K562 (cell line): ENCODE results near the gene MMP2. TPM values are rescaled to one million over a fixed set of nuclear protein-coding genes. Genes with fewer than 3 reads are reported as not detected.

Experiments
- ATAC-seq: fragments of 200-7000 bp; cut with Tn5 transposase; 3 replicates; pipeline ENCODE4 v1.9.1; 2020; ENCODE audit warnings: moderate library complexity
- BruUV-seq: library from RNA; stranded (reverse); fragments of 400-500 nt; replicated peaks from 2 replicates; lab custom pipeline; 2021; lab: Mats Ljungman, UMichigan
- CTCF ChIA-PET: fragments of 300-600 bp; formaldehyde crosslinking; extraction: SDS; loops from one replicate; lab custom pipeline; 2021; ENCODE audit warnings: low intra/inter-chr PET ratio; lab: Yijun Ruan, JAX
- POLR2A ChIA-PET: fragments of 300-600, 350-650 bp; sonication (Branson Sonifier 250); formaldehyde crosslinking; extraction: SDS; loops from one replicate; lab custom pipeline; 2021; ENCODE audit warnings: antibody characterized with exemption, inconsistent platforms; lab: Yijun Ruan, JAX
- DNase-seq, 4 experiments: peaks; one replicate each; pipeline versions ENCODE4 v3.0.0 to v3.0.0-alpha.2; 2011 to 2018; ENCODE audit warnings: low spot score in 3 of 4, mixed read lengths in 3 of 4; ENCODE audit errors: extremely low read depth in 1 of 4
- FAIRE-seq: peaks from 2 replicates; lab custom pipeline; 2011; peaks lifted over from hg19 to GRCh38; lab: Jason Lieb, UNC
- H2AFZ ChIP-seq: 2 replicates; pipeline ENCODE4 v1.6.0; 2011; ENCODE audit warnings: low read depth, low read length, control low read depth, inconsistent platforms
- H3K27ac ChIP-seq: fragments of 200-600 bp; 3 replicates; pipeline ENCODE4 v1.8.0; 2011; ENCODE audit warnings: low read depth, mild to moderate bottlenecking, control low read depth, inconsistent platforms, low read length, moderate library complexity, mixed read lengths; ENCODE audit errors: extremely low read depth
- H3K27me3 ChIP-seq, 2 experiments: fragments of 300-600 bp in 1 of 2; 2 replicates in 1 of 2; 3 replicates in 1 of 2; pipeline versions ENCODE4 v1.6.0 to v1.8.0; 2011; ENCODE audit warnings: inconsistent platforms in 2 of 2, low read length in 2 of 2, mild to moderate bottlenecking in 1 of 2, mixed read lengths in 1 of 2, moderate library complexity in 1 of 2; ENCODE audit not compliant: control insufficient read depth in 2 of 2, insufficient read depth in 2 of 2
- H3K36me3 ChIP-seq: fragments of 300-600 bp; 3 replicates; pipeline ENCODE4 v1.8.0; 2011; ENCODE audit warnings: mild to moderate bottlenecking, low read length, inconsistent platforms; ENCODE audit not compliant: control insufficient read depth, insufficient read depth
- H3K4me1 ChIP-seq, 2 experiments: fragments of 200-600 bp in 1 of 2; replicated peaks in 1 of 2; 2 replicates in 1 of 2; 3 replicates in 1 of 2; pipeline versions ENCODE4 v1.5.1 to v1.8.0; 2011; ENCODE audit warnings: inconsistent platforms in 2 of 2, low read length in 2 of 2, mild to moderate bottlenecking in 1 of 2, mixed read lengths in 1 of 2, moderate library complexity in 1 of 2; ENCODE audit not compliant: control insufficient read depth in 2 of 2, insufficient read depth in 2 of 2
- H3K4me2 ChIP-seq: 2 replicates; pipeline ENCODE4 v1.6.1; 2011; ENCODE audit warnings: low read length, control low read depth, inconsistent platforms, mixed read lengths; ENCODE audit not compliant: insufficient read depth
- H3K4me3 ChIP-seq: fragments of 200-600 bp; sonication (generic), shearing (Covaris generic); 2 replicates; pipeline ENCODE4 v1.5.1; 2016; ENCODE audit warnings: control low read depth, inconsistent platforms
- H3K79me2 ChIP-seq: fragments of 200-600 bp; 3 replicates; pipeline ENCODE4 v1.8.0; 2011; ENCODE audit warnings: low read length, inconsistent platforms; ENCODE audit not compliant: control insufficient read depth, insufficient read depth
- H3K9ac ChIP-seq, 2 experiments: 2 replicates each; pipeline versions ENCODE4 v1.6.0 to v1.6.1; 2011; ENCODE audit warnings: low read depth in 2 of 2, low read length in 2 of 2, control low read depth in 1 of 2, inconsistent platforms in 1 of 2, mild to moderate bottlenecking in 1 of 2, mixed read lengths in 1 of 2; ENCODE audit not compliant: insufficient read depth in 1 of 2
- H3K9me1 ChIP-seq: one replicate; pipeline ENCODE4 v1.6.0; 2011; ENCODE audit warnings: inconsistent platforms, mild to moderate bottlenecking, low read length, moderate library complexity; ENCODE audit not compliant: control insufficient read depth, insufficient read depth
- H3K9me3 ChIP-seq: replicated peaks from 2 replicates; pipeline ENCODE4 v1.5.1; 2011; ENCODE audit warnings: low read depth, low read length, inconsistent platforms; ENCODE audit not compliant: control insufficient read depth, insufficient read depth
- H4K20me1 ChIP-seq: replicated peaks from 2 replicates; pipeline ENCODE4 v1.6.1; 2011; ENCODE audit warnings: low read length, inconsistent platforms, mixed read lengths; ENCODE audit not compliant: control insufficient read depth, insufficient read depth
- CAMTA2 ChIP-seq: fragments of 250-450 bp; sonication (Bioruptor Pico); conservative IDR thresholded peaks from 2 replicates; pipeline ENCODE4 v1.5.1; 2022
- RFX5 ChIP-seq: IDR thresholded peaks from 2 replicates; pipeline ENCODE4 v1.6.1; 2011; ENCODE audit warnings: low read depth, mild to moderate bottlenecking, improper control_type of control experiment, low read length
- ZNF384 ChIP-seq: IDR thresholded peaks from 2 replicates; pipeline ENCODE4 v1.6.1; 2012; ENCODE audit warnings: low read depth, low read length, improper control_type of control experiment
- WGBS: fragments of 100-300 bp; shearing (Covaris generic); methylation state at CpG from one replicate; pipeline ENCODE4 v1.1.6; 2016; ENCODE audit warnings: low coverage, mixed read lengths; ENCODE audit not compliant: insufficient coverage; ENCODE audit errors: missing lambda C conversion rate; 5-methylcytosine and 5-hydroxymethylcytosine counted together
- in situ Hi-C: fragments of 300-500 bp; cut with MboI; formaldehyde crosslinking; loops from 4 replicates; pipeline ENCODE4 v1.15.0; 2018; ENCODE audit warnings: inconsistent platforms, mixed read lengths
- intact Hi-C: fragments of 100-400 bp; cut with micrococcal nuclease; formaldehyde crosslinking; loops from 2 replicates; pipeline ENCODE4 v1.14.2; 2022
- polyA plus RNA-seq, 8 experiments: library from polyadenylated mRNA; depleted of rRNA in 4 of 8; stranded (reverse) in 5 of 8; unstranded in 3 of 8; fragments of >200 nt; fragmentation: Nextera tagmentation in 2 of 8; fragmentation: Illumina TruSeq in 1 of 8; extraction: Ambion mirVana in 2 of 8; extraction: Trizol in 1 of 8; gene quantifications; 2 replicates each; pipeline versions ENCODE4 v1.2.1 to v1.2.3, GENCODE V29; 2011 to 2014; ENCODE audit warnings: inconsistent platforms in 1 of 8, missing spikeins in 1 of 8
- total RNA-seq, 7 experiments: library from RNA; depleted of rRNA in 6 of 7; stranded (reverse); fragments of >200 nt in 6 of 7; fragmentation: Illumina TruSeq in 2 of 7; extraction: Trizol in 2 of 7; gene quantifications; 2 replicates each; pipeline versions ENCODE4 v1.2.1 to v1.2.3, GENCODE V29; 2011 to 2021; ENCODE audit warnings: low replicate concordance in 1 of 7

MMP2 gene
- total and polyA plus RNA-seq, 9 of the 15 experiments (the other 6 are each of a cell fraction or from before 2014, with no cell fraction given), result 0.05 to 0.53 TPM; not detected in 7

GRCh38 chr16:55495616-55496289, 16.8 kb downstream of the MMP2 start:
- Histone ChIP-seq H3K27me3 (peaks cover 0 to 16% of the 10 kb centered on the region in 2 experiments; a peak in 4 of 5 replicates), H3K27ac (no peak overlapping the region), H3K4me3 (no peak overlapping the region), H3K9ac (no peak overlapping the region), H3K36me3 (no peaks in the 10 kb centered on the region), H4K20me1 (0 out of 2 replicates have a peak, but pooled peaks cover 4% of the 10 kb centered on the region), H3K4me1 (peaks cover 0 to 13% of the 10 kb centered on the region in 2 experiments; a peak in 2 of 5 replicates), H3K4me2 (no peak overlapping the region), H3K9me1 (no peaks in the 10 kb centered on the region), H3K9me3 (no peaks in the 10 kb centered on the region), H2AFZ (no peak overlapping the region), H3K79me2 (no peaks in the 10 kb centered on the region)
- in situ Hi-C loops, result loop anchor here (10.0 kb wide), 1 partner anchor 349 kb away; no protein-coding TSS in a partner anchor
- BruUV-seq, result no TSS peak
- intact Hi-C loops, result loop anchor here (1.0 to 10.0 kb wide), 2 partner anchors 149 to 206 kb away; no protein-coding TSS in a partner anchor
- DNase-seq (no peak), ATAC-seq (no peak), FAIRE-seq (no peak)
- WGBS, result 15% methylated on average over 7 of the region's 7 CpGs
- ChIA-PET CTCF (interaction anchor here (0.5 to 2.0 kb wide), 5 partner anchors 31 to 207 kb away, joined by 4 to 22 read pairs (median 5); no protein-coding TSS in a partner anchor), POLR2A (interaction anchor here (0.6 kb wide), 1 partner anchor 8 kb away, joined by 3 read pairs; no protein-coding TSS in a partner anchor)
- TF ChIP-seq ZNF384 (no peak), CAMTA2 (CRISPR knock-in tag) (no peak), RFX5 (peak; percentile 45; the same call in 1 of the 2 replicates)
